ENCODE measurements around the gene THSD1.

THSD1 gene

GRCh38 chr13:52405369-52405766, 604 bp downstream of the THSD1 start:
- no peaks in the 10 kb centered on the region for H3K36me3 ChIP-seq (replicated peaks; ENCODE audit: insufficient read depth, low read length)
- no peak overlapping the region for H3K27ac ChIP-seq (ENCODE audit: low read length)
- H2AFZ ChIP-seq (ENCODE audit: low read length): peak overlapping the region; percentile 53; the same call in 1 of the 2 replicates
- TF ChIP-seq, protein P1, sequence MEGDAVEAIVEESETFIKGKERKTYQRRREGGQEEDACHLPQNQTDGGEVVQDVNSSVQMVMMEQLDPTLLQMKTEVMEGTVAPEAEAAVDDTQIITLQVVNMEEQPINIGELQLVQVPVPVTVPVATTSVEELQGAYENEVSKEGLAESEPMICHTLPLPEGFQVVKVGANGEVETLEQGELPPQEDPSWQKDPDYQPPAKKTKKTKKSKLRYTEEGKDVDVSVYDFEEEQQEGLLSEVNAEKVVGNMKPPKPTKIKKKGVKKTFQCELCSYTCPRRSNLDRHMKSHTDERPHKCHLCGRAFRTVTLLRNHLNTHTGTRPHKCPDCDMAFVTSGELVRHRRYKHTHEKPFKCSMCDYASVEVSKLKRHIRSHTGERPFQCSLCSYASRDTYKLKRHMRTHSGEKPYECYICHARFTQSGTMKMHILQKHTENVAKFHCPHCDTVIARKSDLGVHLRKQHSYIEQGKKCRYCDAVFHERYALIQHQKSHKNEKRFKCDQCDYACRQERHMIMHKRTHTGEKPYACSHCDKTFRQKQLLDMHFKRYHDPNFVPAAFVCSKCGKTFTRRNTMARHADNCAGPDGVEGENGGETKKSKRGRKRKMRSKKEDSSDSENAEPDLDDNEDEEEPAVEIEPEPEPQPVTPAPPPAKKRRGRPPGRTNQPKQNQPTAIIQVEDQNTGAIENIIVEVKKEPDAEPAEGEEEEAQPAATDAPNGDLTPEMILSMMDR (IDR thresholded peaks at IDR 0.05; ENCODE audit: low read length): no peak
- no peak for TF ChIP-seq EZH2 (optimal IDR thresholded peaks at IDR 0.05; ENCODE audit: low read depth, low read length)
- no peak for TF ChIP-seq EZH2phosphoT487 (IDR thresholded peaks at IDR 0.05; ENCODE audit: low read length)
- no peak overlapping the region; the same call in 1 of the 2 replicates for H3K9ac ChIP-seq (ENCODE audit: low read length)
- no peak for DNase-seq
- no peaks in the 10 kb centered on the region for H3K4me1 ChIP-seq (ENCODE audit: low read length)
- H3K9me2 ChIP-seq (replicated peaks; ENCODE audit: insufficient read depth, low read length): no peaks in the 10 kb centered on the region
- H4K20me1 ChIP-seq (ENCODE audit: insufficient read depth, low read length): no peaks in the 10 kb centered on the region
- H3K4me2 ChIP-seq (ENCODE audit: low read depth, low read length): peak overlapping the region; percentile 82
- H3K79me2 ChIP-seq (ENCODE audit: low read length): no peaks in the 10 kb centered on the region
- peak overlapping the region; percentile 52 for H3K4me3 ChIP-seq (ENCODE audit: low read length)
- no peaks in the 10 kb centered on the region for H3K27me3 ChIP-seq (replicated peaks; ENCODE audit: insufficient read depth, low read length)
- H3K9me3 ChIP-seq (replicated peaks; ENCODE audit: insufficient read depth, low read length): no peaks in the 10 kb centered on the region
- H3F3A ChIP-seq (ENCODE audit: insufficient read depth, low read length): no peaks in the 10 kb centered on the region

DNA sequence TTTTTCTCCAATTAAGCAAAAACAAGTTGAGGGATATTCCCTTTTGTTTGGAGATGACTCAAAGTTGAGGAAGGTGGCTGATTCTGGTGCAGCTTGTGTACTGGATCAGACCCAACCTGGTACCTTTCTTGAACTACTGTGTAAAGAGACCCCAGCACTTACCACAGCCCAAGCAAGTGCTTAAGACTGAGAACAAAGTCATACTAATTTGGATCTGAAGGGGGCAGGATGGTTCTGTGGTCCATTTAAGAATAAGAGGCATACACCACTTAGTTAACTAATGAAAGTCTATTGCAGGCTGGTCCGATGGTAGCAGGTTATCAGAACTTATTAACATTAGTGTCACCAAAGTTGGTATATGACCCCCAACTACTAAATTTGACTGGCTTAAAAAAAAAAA, 6.3 kb downstream of the THSD1 start:
- Histone ChIP-seq H3K4me2 (ENCODE audit: low read depth, low read length) (no peak overlapping the region), H3K4me1 (ENCODE audit: low read length) (no peaks in the 10 kb centered on the region), H3K27me3 (replicated peaks; ENCODE audit: insufficient read depth, low read length) (no peaks in the 10 kb centered on the region), H3K36me3 (replicated peaks; ENCODE audit: insufficient read depth, low read length) (no peaks in the 10 kb centered on the region), H3F3A (ENCODE audit: insufficient read depth, low read length) (no peaks in the 10 kb centered on the region), H3K9me2 (replicated peaks; ENCODE audit: insufficient read depth, low read length) (no peaks in the 10 kb centered on the region), H3K4me3 (ENCODE audit: low read length) (no peak overlapping the region), H3K27ac (ENCODE audit: low read length) (no peak overlapping the region), H4K20me1 (ENCODE audit: insufficient read depth, low read length) (no peaks in the 10 kb centered on the region), H3K79me2 (ENCODE audit: low read length) (no peaks in the 10 kb centered on the region), H3K9me3 (replicated peaks; ENCODE audit: insufficient read depth, low read length) (no peaks in the 10 kb centered on the region), H2AFZ (ENCODE audit: low read length) (no peak overlapping the region), H3K9ac (ENCODE audit: low read length) (no peak overlapping the region)
- no peak for DNase-seq
- no peak for TF ChIP-seq EZH2phosphoT487 (IDR thresholded peaks at IDR 0.05; ENCODE audit: low read length)
- TF ChIP-seq, protein P1 (IDR thresholded peaks at IDR 0.05; ENCODE audit: low read length): no peak
- no peak for TF ChIP-seq EZH2 (optimal IDR thresholded peaks at IDR 0.05; ENCODE audit: low read depth, low read length)

- Histone ChIP-seq H3K79me2 (ENCODE audit: low read length) (no peaks in the 10 kb centered on the region), H2AFZ (ENCODE audit: low read length) (no peak overlapping the region), H3K4me2 (ENCODE audit: low read depth, low read length) (no peak overlapping the region), H3K27me3 (replicated peaks; ENCODE audit: insufficient read depth, low read length) (no peaks in the 10 kb centered on the region), H3K9ac (ENCODE audit: low read length) (no peak overlapping the region), H3F3A (ENCODE audit: insufficient read depth, low read length) (no peaks in the 10 kb centered on the region), H4K20me1 (ENCODE audit: insufficient read depth, low read length) (no peaks in the 10 kb centered on the region), H3K4me1 (ENCODE audit: low read length) (no peaks in the 10 kb centered on the region), H3K36me3 (replicated peaks; ENCODE audit: insufficient read depth, low read length) (no peaks in the 10 kb centered on the region), H3K9me2 (replicated peaks; ENCODE audit: insufficient read depth, low read length) (no peaks in the 10 kb centered on the region), H3K27ac (ENCODE audit: low read length) (no peak overlapping the region), H3K4me3 (ENCODE audit: low read length) (no peak overlapping the region), H3K9me3 (replicated peaks; ENCODE audit: insufficient read depth, low read length) (no peaks in the 10 kb centered on the region)
- TF ChIP-seq EZH2phosphoT487 (IDR thresholded peaks at IDR 0.05; ENCODE audit: low read length) (no peak), EZH2 (optimal IDR thresholded peaks at IDR 0.05; ENCODE audit: low read depth, low read length) (no peak)
- TF ChIP-seq, protein P1 (IDR thresholded peaks at IDR 0.05; ENCODE audit: low read length): no peak
- DNase-seq: no peak
Observed at GRCh38 chr13:52399046-52399445, 6.9 kb downstream of the THSD1 start.
